K562 (cell line): ENCODE data around the gene PLXNA2.

Experiments used
- CTCF ChIP-seq, 3 experiments: IDR thresholded peaks in 2 of 3; conservative IDR thresholded peaks in 1 of 3; 2 replicates each; pipeline ENCODE4 v1.5.1; 2011 to 2012; ENCODE audit warnings: low read length in 3 of 3, mild to moderate bottlenecking in 3 of 3, control low read depth in 2 of 3, improper control_type of control experiment in 1 of 3, inconsistent platforms in 1 of 3, low read depth in 1 of 3, mixed read lengths in 1 of 3, moderate library complexity in 1 of 3; ENCODE audit not compliant: insufficient read depth in 2 of 3
- L3MBTL2 ChIP-seq: fragments of 450-650 bp; IDR thresholded peaks from 2 replicates; pipeline ENCODE4 v1.6.1; 2016; ENCODE audit warnings: mild to moderate bottlenecking, moderate library complexity
- POLR2AphosphoS5 ChIP-seq: IDR thresholded peaks from 2 replicates; pipeline ENCODE4 v1.6.1; 2011; ENCODE audit warnings: mild to moderate bottlenecking, low read depth, low read length, moderate library complexity; ENCODE audit not compliant: control insufficient read depth, insufficient read depth
- PRDM10 ChIP-seq: fragments of 450-650 bp; IDR thresholded peaks from 2 replicates; pipeline ENCODE4 v1.6.1; 2018; ENCODE audit not compliant: partially characterized antibody
- PRMT5 ChIP-seq: sonication (generic); formaldehyde crosslinking; IDR thresholded peaks from 2 replicates; pipeline ENCODE4 v1.5.0; 2020; ENCODE audit warnings: missing genetic modification reagents
- REST ChIP-seq, 2 experiments: fragments of 450-650 bp; formaldehyde crosslinking in 1 of 2; IDR thresholded peaks; 2 replicates each; pipeline versions ENCODE4 v1.4.0 to v1.6.1; 2014 to 2020; ENCODE audit warnings: mild to moderate bottlenecking in 2 of 2, borderline replicate concordance in 1 of 2, low read depth in 1 of 2
- RFX5 ChIP-seq: IDR thresholded peaks from 2 replicates; pipeline ENCODE4 v1.6.1; 2011; ENCODE audit warnings: low read depth, mild to moderate bottlenecking, improper control_type of control experiment, low read length
- TRIM25 ChIP-seq: fragments of 450-650 bp; IDR thresholded peaks from 2 replicates; pipeline ENCODE4 v1.7.0; 2016; ENCODE audit warnings: borderline replicate concordance
- ZNF766 ChIP-seq: fragments of 200-800 bp; sonication (Bioruptor generic); conservative IDR thresholded peaks from 2 replicates; pipeline ENCODE4 v1.6.1; 2016; ENCODE audit warnings: missing genetic modification characterization, missing compliant biosample characterization

GRCh38 chr1:208142590-208143382, 101.4 kb downstream of the PLXNA2 start:
- TF ChIP-seq CTCF (IDR thresholded peaks at IDR 0.05 in 2 of 3, conservative IDR thresholded peaks at IDR 0.05 in 1 of 3; ENCODE audit: insufficient read depth in 2 of 3, low read depth in 1 of 3, low read length in 3 of 3) = no peak
- TF ChIP-seq RFX5 = no peak
- no peak for TF ChIP-seq ZNF766
- TF ChIP-seq L3MBTL2 = no peak
- TF ChIP-seq PRDM10 = no peak
- no peak for TF ChIP-seq REST (IDR thresholded peaks at IDR 0.05; ENCODE audit: borderline replicate concordance)
- no peak for TF ChIP-seq REST (CRISPR knock-in tag; IDR thresholded peaks at IDR 0.05; ENCODE audit: low read depth)
- no peak for TF ChIP-seq TRIM25
- TF ChIP-seq PRMT5 (CRISPR knock-in tag) = no peak
- no peak for TF ChIP-seq POLR2AphosphoS5
